Bronchial epithelial cell (primary cell): ENCODE results near the gene SORCS2. TPM values are rescaled to one million over a fixed set of nuclear protein-coding genes. Genes with fewer than 3 reads are reported as not detected.

Source experiments
- DNase-seq: peaks from one replicate; pipeline ENCODE4 v3.0.0-alpha.2; 2010; ENCODE audit warnings: low read depth
- FAIRE-seq: peaks from 2 replicates; lab custom pipeline; 2011; peaks lifted over from hg19 to GRCh38; lab: Jason Lieb, UNC
- H3K27me3 ChIP-seq: 2 replicates; pipeline ENCODE4 v1.5.1; 2011; ENCODE audit warnings: low read length; ENCODE audit not compliant: control insufficient read depth, insufficient read depth
- H3K36me3 ChIP-seq: 2 replicates; pipeline ENCODE4 v1.5.1; 2011; ENCODE audit warnings: low read length; ENCODE audit not compliant: control insufficient read depth, insufficient read depth
- H3K4me3 ChIP-seq: 2 replicates; pipeline ENCODE4 v1.5.1; 2011; ENCODE audit warnings: mild to moderate bottlenecking, low read depth, low read length, control low read depth
- CTCF ChIP-seq: IDR thresholded peaks from 2 replicates; pipeline ENCODE4 v1.5.1; 2011; ENCODE audit warnings: mild to moderate bottlenecking, moderate library complexity, low read length, control low read depth, inconsistent platforms; ENCODE audit not compliant: insufficient read depth, severe bottlenecking
- total RNA-seq: library from RNA; depleted of rRNA; stranded (reverse); fragments of >200 nt; gene quantifications from 2 replicates; pipeline ENCODE4 v1.2.1, GENCODE V29; 2014

SORCS2 gene
- total RNA-seq, 1 donor from 2014 or later, result under 0.01 TPM

- H3K27me3 ChIP-seq, result no peaks in the 10 kb centered on the region
- TF ChIP-seq CTCF, result no peak
- no peak for FAIRE-seq
These were observed 271.9 kb downstream of the SORCS2 start for GRCh38 chr4:7464259-7464655.

GRCh38 chr4:7465017-7465416 lies 272.7 kb downstream of the SORCS2 start:
- no peaks in the 10 kb centered on the region for H3K36me3 ChIP-seq
- TF ChIP-seq CTCF, result no peak
- DNase-seq, result no peak
- no peak for FAIRE-seq
- H3K27me3 ChIP-seq, result no peaks in the 10 kb centered on the region
- no peak overlapping the region for H3K4me3 ChIP-seq

More at GRCh38 chr4:7464259-7464655, 271.9 kb downstream of the SORCS2 start:
- no peak overlapping the region for H3K4me3 ChIP-seq
- no peak for DNase-seq
- H3K36me3 ChIP-seq, result no peaks in the 10 kb centered on the region

GRCh38 chr4:7466215-7466614 lies 273.9 kb downstream of the SORCS2 start:
- H3K4me3 ChIP-seq, result no peak overlapping the region
- H3K27me3 ChIP-seq, result no peaks in the 10 kb centered on the region
- no peak for DNase-seq
- TF ChIP-seq CTCF, result no peak
- no peak for FAIRE-seq
- no peaks in the 10 kb centered on the region for H3K36me3 ChIP-seq

GRCh38 chr4:7466904-7467303 lies 274.6 kb downstream of the SORCS2 start:
- FAIRE-seq (no peak), DNase-seq (no peak)
- no peak for TF ChIP-seq CTCF
- Histone ChIP-seq H3K4me3 (no peak overlapping the region), H3K36me3 (no peaks in the 10 kb centered on the region), H3K27me3 (no peaks in the 10 kb centered on the region)

- DNase-seq, result no peak
- Histone ChIP-seq H3K4me3 (no peak overlapping the region), H3K36me3 (no peaks in the 10 kb centered on the region), H3K27me3 (no peaks in the 10 kb centered on the region)
- no peak for FAIRE-seq
- no peak for TF ChIP-seq CTCF
These were observed 275.1 kb downstream of the SORCS2 start for GRCh38 chr4:7467471-7467870.

GRCh38 chr4:7469023-7469422 lies 276.7 kb downstream of the SORCS2 start:
- DNase-seq, result no peak
- H3K36me3 ChIP-seq, result no peaks in the 10 kb centered on the region
- no peak overlapping the region for H3K4me3 ChIP-seq
- FAIRE-seq, result no peak
- H3K27me3 ChIP-seq, result no peaks in the 10 kb centered on the region
- no peak for TF ChIP-seq CTCF
